Measurements from ENCODE around the gene CENPK. TPM values are rescaled to one million over a fixed set of nuclear protein-coding genes. Genes with fewer than 3 reads are reported as not detected.

Gene CENPK
- total RNA-seq, 1 donor from 2014 or later, result 12.4 TPM

Other genes starting within 250 kb of the CENPK start
- gene ADAMTS6, start 81.2 kb downstream of the CENPK start, total RNA-seq, result 11.8 and 27.2 TPM in 2 replicates
- gene PPWD1, start 128 bp upstream of the CENPK start, total RNA-seq, result 16.4 and 34.7 TPM in 2 replicates
- gene TRIM23, start 61.2 kb upstream of the CENPK start, total RNA-seq, result 3.7 and 6.9 TPM in 2 replicates
- gene SHLD3, start 61.9 kb upstream of the CENPK start, total RNA-seq, result 0.48 and 3.4 TPM in 2 replicates
- 13.9 and 15.7 TPM in 2 replicates for gene TRAPPC13, start 61.9 kb upstream of the CENPK start, total RNA-seq
- 9.0 and 12.7 TPM in 2 replicates for gene SGTB, start 158.9 kb upstream of the CENPK start, total RNA-seq
- 18.0 and 26.9 TPM in 2 replicates for gene NLN, start 159.0 kb upstream of the CENPK start, total RNA-seq

Data from glomerular endothelial cell (primary cell).